Neural progenitor cell (in vitro differentiated cells): ENCODE results near the gene PHF14. TPM values are rescaled to one million over a fixed set of nuclear protein-coding genes. Genes with fewer than 3 reads are reported as not detected.

Experiments
- DNase-seq: peaks from one replicate; pipeline ENCODE4 v3.0.0-alpha.2; 2016; ENCODE audit warnings: low spot score
- H2AFZ ChIP-seq: fragments of 200-600 bp; sonication (generic); replicated peaks from 2 replicates; pipeline ENCODE4 v1.6.1; 2016; ENCODE audit warnings: antibody characterized with exemption
- H3F3A ChIP-seq: fragments of 200-600 bp; sonication (generic); 2 replicates; pipeline ENCODE4 v1.6.1; 2016; ENCODE audit warnings: antibody characterized with exemption, low read depth
- H3K27ac ChIP-seq: fragments of 200-600 bp; sonication (generic); 2 replicates; pipeline ENCODE4 v1.5.1; 2016; ENCODE audit warnings: mild to moderate bottlenecking
- H3K27me3 ChIP-seq: fragments of 200-600 bp; sonication (generic); 2 replicates; pipeline ENCODE4 v1.6.1; 2016; ENCODE audit warnings: mild to moderate bottlenecking, moderate library complexity
- H3K36me3 ChIP-seq: fragments of 200-600 bp; sonication (generic); 2 replicates; pipeline ENCODE4 v1.5.1; 2016
- H3K4me1 ChIP-seq: fragments of 200-600 bp; sonication (generic); 2 replicates; pipeline ENCODE4 v1.6.1; 2016; ENCODE audit warnings: mixed run types
- H3K4me2 ChIP-seq: fragments of 200-600 bp; sonication (generic); 2 replicates; pipeline ENCODE4 v1.6.1; 2016
- H3K4me3 ChIP-seq: fragments of 200-600 bp; sonication (generic); 2 replicates; pipeline ENCODE4 v1.5.1; 2016
- H3K79me2 ChIP-seq: fragments of 200-600 bp; sonication (generic); 2 replicates; pipeline ENCODE4 v1.6.1; 2016; ENCODE audit warnings: low read depth
- H3K9ac ChIP-seq: fragments of 200-600 bp; sonication (generic); 2 replicates; pipeline ENCODE4 v1.6.1; 2016
- H3K9me3 ChIP-seq: fragments of 200-600 bp; sonication (generic); 2 replicates; pipeline ENCODE4 v1.5.1; 2016; ENCODE audit warnings: low read depth
- H4K20me1 ChIP-seq: fragments of 200-600 bp; sonication (generic); 2 replicates; pipeline ENCODE4 v1.6.1; 2016; ENCODE audit warnings: low read depth
- H3K27ac Mint-ChIP-seq: 3 replicates; pipeline ENCODE4 v1.8.0; 2021; ENCODE audit warnings: mixed read lengths
- H3K27me3 Mint-ChIP-seq: 2 replicates; pipeline ENCODE4 v1.8.0; 2022; ENCODE audit warnings: low read depth, mild to moderate bottlenecking, inconsistent platforms, moderate library complexity, mixed read lengths; ENCODE audit not compliant: insufficient read depth
- H3K36me3 Mint-ChIP-seq: 3 replicates; pipeline ENCODE4 v1.8.0; 2021; ENCODE audit warnings: mixed read lengths
- H3K4me1 Mint-ChIP-seq: 3 replicates; pipeline ENCODE4 v1.8.0; 2021; ENCODE audit warnings: mixed read lengths
- H3K4me3 Mint-ChIP-seq: 3 replicates; pipeline ENCODE4 v1.8.0; 2021; ENCODE audit warnings: mild to moderate bottlenecking, moderate library complexity, mixed read lengths
- H3K9me3 Mint-ChIP-seq: 3 replicates; pipeline ENCODE4 v1.8.0; 2020; ENCODE audit warnings: mixed read lengths
- CTCF ChIP-seq: fragments of 200-600 bp; sonication (generic); IDR thresholded peaks from 2 replicates; pipeline ENCODE4 v1.5.1; 2017; ENCODE audit warnings: antibody characterized with exemption, mild to moderate bottlenecking
- EZH2 ChIP-seq: fragments of 200-600 bp; sonication (generic); IDR thresholded peaks from 2 replicates; pipeline ENCODE4 v1.6.1; 2017; ENCODE audit warnings: antibody characterized with exemption, mild to moderate bottlenecking, moderate library complexity
- EZH2phosphoT487 ChIP-seq: fragments of 200-600 bp; sonication (generic); IDR thresholded peaks from 2 replicates; pipeline ENCODE4 v1.6.1; 2017; ENCODE audit warnings: antibody characterized with exemption
- total RNA-seq: library from RNA; depleted of rRNA; stranded (reverse); fragments of >200 nt; gene quantifications from 2 replicates; pipeline ENCODE4 v1.2.3, GENCODE V29; 2015; ENCODE audit warnings: low replicate concordance

Gene PHF14
- total RNA-seq, 1 donor from 2014 or later: 80.4 TPM

GRCh38 chr7:11120675-11121220 is 147.1 kb downstream of the PHF14 start:
- no peak overlapping the region for H3K27ac Mint-ChIP-seq

GRCh38 chr7:11124856-11125559 is 151.3 kb downstream of the PHF14 start:
- H3K36me3 Mint-ChIP-seq: peaks cover 7% of the 10 kb centered on the region
- TF ChIP-seq EZH2phosphoT487 (no peak), EZH2 (no peak), CTCF (no peak)
- H3K4me2 ChIP-seq: no peak overlapping the region
- no peaks in the 10 kb centered on the region for H3K79me2 ChIP-seq
- no peak overlapping the region for H3K27ac ChIP-seq
- H3K4me3 ChIP-seq: no peak overlapping the region
- H3K4me3 Mint-ChIP-seq: no peak overlapping the region
- no peak overlapping the region for H3K27ac Mint-ChIP-seq
- H3K9me3 ChIP-seq: no peaks in the 10 kb centered on the region
- no peaks in the 10 kb centered on the region for H3F3A ChIP-seq
- no peak overlapping the region for H2AFZ ChIP-seq
- no peak overlapping the region for H3K9ac ChIP-seq
- H3K27me3 Mint-ChIP-seq: peaks cover 2% of the 10 kb centered on the region
- H4K20me1 ChIP-seq: no peaks in the 10 kb centered on the region
- no peak for DNase-seq
- H3K9me3 Mint-ChIP-seq: no peaks in the 10 kb centered on the region
- H3K4me1 Mint-ChIP-seq: peaks cover 10% of the 10 kb centered on the region
- no peaks in the 10 kb centered on the region for H3K27me3 ChIP-seq
- H3K36me3 ChIP-seq: no peaks in the 10 kb centered on the region
- H3K4me1 ChIP-seq: no peaks in the 10 kb centered on the region

More at GRCh38 chr7:11120675-11121220, 147.1 kb downstream of the PHF14 start:
- Histone ChIP-seq H3K27me3 (no peaks in the 10 kb centered on the region), H3K9ac (no peak overlapping the region), H3K36me3 (no peaks in the 10 kb centered on the region), H3K79me2 (no peaks in the 10 kb centered on the region), H3K4me3 (no peak overlapping the region), H3K9me3 (no peaks in the 10 kb centered on the region), H2AFZ (no peak overlapping the region), H3K4me1 (no peaks in the 10 kb centered on the region), H4K20me1 (no peaks in the 10 kb centered on the region), H3F3A (no peaks in the 10 kb centered on the region), H3K4me2 (no peak overlapping the region), H3K27ac (no peak overlapping the region)
- DNase-seq: no peak
- Mint-ChIP-seq H3K36me3 (peaks cover 7% of the 10 kb centered on the region), H3K27me3 (peaks cover 2% of the 10 kb centered on the region), H3K9me3 (no peaks in the 10 kb centered on the region), H3K4me3 (no peak overlapping the region), H3K4me1 (peaks cover 3% of the 10 kb centered on the region)
- no peak for TF ChIP-seq CTCF
- TF ChIP-seq EZH2phosphoT487: no peak
- no peak for TF ChIP-seq EZH2

GRCh38 chr7:11127114-11127785 is 153.6 kb downstream of the PHF14 start:
- Histone ChIP-seq H3K4me2 (no peak overlapping the region), H3K9me3 (no peaks in the 10 kb centered on the region), H3K79me2 (no peaks in the 10 kb centered on the region), H3K9ac (no peak overlapping the region), H3K36me3 (no peaks in the 10 kb centered on the region), H3F3A (no peaks in the 10 kb centered on the region), H3K4me1 (no peaks in the 10 kb centered on the region), H3K27me3 (no peaks in the 10 kb centered on the region), H2AFZ (no peak overlapping the region), H4K20me1 (no peaks in the 10 kb centered on the region), H3K27ac (no peak overlapping the region), H3K4me3 (no peak overlapping the region)
- Mint-ChIP-seq H3K36me3 (peaks cover 6% of the 10 kb centered on the region), H3K27me3 (peaks cover 2% of the 10 kb centered on the region), H3K4me1 (peaks cover 10% of the 10 kb centered on the region), H3K9me3 (no peaks in the 10 kb centered on the region), H3K27ac (no peak overlapping the region), H3K4me3 (no peak overlapping the region)
- TF ChIP-seq EZH2phosphoT487 (no peak), CTCF (no peak), EZH2 (no peak)
- no peak for DNase-seq
